GM13977 (cell line): Measurements from ENCODE around the gene COL21A1.
"Not testable (repeated sequence)": the region's sequence is repeated elsewhere in the genome, so short reads cannot be mapped to it uniquely, and the experiment has no call there.

Experiments used
- DNase-seq: peaks from one replicate; pipeline ENCODE4 v3.0.0; 2012; ENCODE audit warnings: low spot score
- in situ Hi-C: fragments of 300-500 bp; cut with MboI; formaldehyde crosslinking; loops from one replicate; pipeline ENCODE4 v1.12.0; 2022; ENCODE audit warnings: low sequenced_read_pairs, low pct_unique_long_range_greater_than_20kb, mixed read lengths, inconsistent platforms; ENCODE audit not compliant: unreplicated experiment
- TF ChIP-seq, protein P1 (sequence below): IDR thresholded peaks from 2 replicates; pipeline ENCODE4 v1.5.1; 2012; ENCODE audit warnings: mild to moderate bottlenecking, control low read depth; ENCODE audit not compliant: insufficient read depth; ENCODE audit errors: extremely low read depth, missing control alignments

The COL21A1 gene

DNA sequence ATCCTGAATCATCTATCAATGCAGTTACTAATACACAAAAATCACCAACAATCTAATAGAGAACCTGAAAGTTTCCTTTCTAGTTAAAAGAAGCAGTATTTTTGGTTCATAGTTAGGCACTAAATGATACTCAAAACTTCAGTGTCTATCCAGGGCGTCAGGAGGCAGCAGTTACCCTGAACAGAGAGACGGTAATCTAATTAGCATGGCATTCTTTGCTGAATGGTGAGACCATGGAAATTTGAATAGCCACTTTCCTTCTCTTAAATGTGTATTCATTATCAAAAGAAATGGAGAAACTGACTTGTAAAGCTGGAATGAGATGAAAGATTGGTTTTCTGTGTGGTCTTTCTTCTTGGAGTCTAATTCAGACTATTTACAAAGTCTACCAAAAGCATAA lies 225.4 kb downstream of the COL21A1 start:
- in situ Hi-C loops, result no loop called here
- no peak for DNase-seq
- TF ChIP-seq, protein P1, sequence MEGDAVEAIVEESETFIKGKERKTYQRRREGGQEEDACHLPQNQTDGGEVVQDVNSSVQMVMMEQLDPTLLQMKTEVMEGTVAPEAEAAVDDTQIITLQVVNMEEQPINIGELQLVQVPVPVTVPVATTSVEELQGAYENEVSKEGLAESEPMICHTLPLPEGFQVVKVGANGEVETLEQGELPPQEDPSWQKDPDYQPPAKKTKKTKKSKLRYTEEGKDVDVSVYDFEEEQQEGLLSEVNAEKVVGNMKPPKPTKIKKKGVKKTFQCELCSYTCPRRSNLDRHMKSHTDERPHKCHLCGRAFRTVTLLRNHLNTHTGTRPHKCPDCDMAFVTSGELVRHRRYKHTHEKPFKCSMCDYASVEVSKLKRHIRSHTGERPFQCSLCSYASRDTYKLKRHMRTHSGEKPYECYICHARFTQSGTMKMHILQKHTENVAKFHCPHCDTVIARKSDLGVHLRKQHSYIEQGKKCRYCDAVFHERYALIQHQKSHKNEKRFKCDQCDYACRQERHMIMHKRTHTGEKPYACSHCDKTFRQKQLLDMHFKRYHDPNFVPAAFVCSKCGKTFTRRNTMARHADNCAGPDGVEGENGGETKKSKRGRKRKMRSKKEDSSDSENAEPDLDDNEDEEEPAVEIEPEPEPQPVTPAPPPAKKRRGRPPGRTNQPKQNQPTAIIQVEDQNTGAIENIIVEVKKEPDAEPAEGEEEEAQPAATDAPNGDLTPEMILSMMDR, result no peak

- in situ Hi-C loops, result no loop called here
- TF ChIP-seq, protein P1, result no peak
- no peak for DNase-seq
These were observed 227.4 kb downstream of the COL21A1 start for GRCh38 chr6:56019973-56020372.

- no peak for DNase-seq
- TF ChIP-seq, protein P1, result no peak
- in situ Hi-C loops, result no loop called here
These were observed 230.2 kb downstream of the COL21A1 start for GRCh38 chr6:56017198-56017597.

- DNase-seq, in situ Hi-C loops: not testable (repeated sequence)
These were observed 233.3 kb downstream of the COL21A1 start for GRCh38 chr6:56014039-56014438.

DNA sequence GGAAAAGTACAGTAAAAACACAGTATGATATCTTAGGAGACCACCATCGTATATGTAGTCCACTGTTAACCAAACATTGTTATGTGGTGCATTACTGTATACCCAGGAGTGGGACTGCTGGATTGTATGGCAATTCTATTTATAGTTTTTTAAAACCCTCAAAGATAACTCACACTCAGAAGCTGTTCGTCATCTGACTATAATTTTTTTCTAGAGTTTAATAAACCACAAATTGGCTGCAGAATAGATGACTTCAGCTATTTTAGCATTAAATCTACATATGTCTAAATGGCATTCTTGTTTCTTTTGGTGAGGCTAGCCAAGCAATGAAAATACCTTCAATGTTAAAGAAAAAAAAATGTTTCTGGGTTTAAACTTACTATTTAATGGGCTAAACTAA lies 237.7 kb downstream of the COL21A1 start:
- in situ Hi-C loops, result no loop called here
- no peak for DNase-seq
- TF ChIP-seq, protein P1, result no peak
